Measurements from ENCODE around the gene CSNK2B. TPM values are rescaled to one million over a fixed set of nuclear protein-coding genes. Genes with fewer than 3 reads are reported as not detected.

Gene CSNK2B
- total RNA-seq, 1 experiment from 2014 or later = 219 TPM

- H3K4me3 ChIP-seq (ENCODE audit: low read depth in 2 of 2, low read length in 2 of 2) = no peak overlapping the region
- H3K27ac ChIP-seq (ENCODE audit: low read length) = no peak overlapping the region
- in situ Hi-C loops (cut with HindIII; ENCODE audit: low pct_unique_long_range_greater_than_20kb, low sequenced_read_pairs) (no loop called here), intact Hi-C loops (cut with micrococcal nuclease; ENCODE audit: unreplicated experiment) (no loop called here)
- TF ChIP-seq POLR2AphosphoS5 (IDR thresholded peaks at IDR 0.05; ENCODE audit: low read depth, low read length) (no peak), SIN3A (IDR thresholded peaks at IDR 0.05; ENCODE audit: borderline replicate concordance, insufficient read depth, low read depth, low read length) (no peak), CTCF (IDR thresholded peaks at IDR 0.05) (no peak)
- CTCF ChIA-PET = no interaction called here
- no peak for DNase-seq (ENCODE audit: low read depth, low spot score)
- POLR2A ChIA-PET = no interaction called here
- H3K9me3 ChIP-seq (ENCODE audit: control insufficient read depth, insufficient read depth, low read depth, low read length) = no peaks in the 10 kb centered on the region
- H3K36me3 ChIP-seq (ENCODE audit: control insufficient read depth, insufficient read depth, low read length) = no peaks in the 10 kb centered on the region
- no peaks in the 10 kb centered on the region for H3K27me3 ChIP-seq (ENCODE audit: control insufficient read depth, insufficient read depth, low read length)
- no peak for ATAC-seq
- no peaks in the 10 kb centered on the region for H3K4me1 ChIP-seq (ENCODE audit: control insufficient read depth, insufficient read depth, low read length)
- BruUV-seq (replicated peaks) = no TSS peak
Observed at GRCh38 chr6:31718265-31718664, 52.4 kb downstream of the CSNK2B start.

GRCh38 chr6:31719001-31719400 lies 53.1 kb downstream of the CSNK2B start:
- in situ Hi-C loops (cut with HindIII; ENCODE audit: low pct_unique_long_range_greater_than_20kb, low sequenced_read_pairs) = no loop called here
- no TSS peak for BruUV-seq (replicated peaks)
- no peak for TF ChIP-seq POLR2AphosphoS5 (IDR thresholded peaks at IDR 0.05; ENCODE audit: low read depth, low read length)
- TF ChIP-seq TCF7L2 (IDR thresholded peaks at IDR 0.05; ENCODE audit: low read depth, low read length) = no peak
- no peak for TF ChIP-seq CTCF (IDR thresholded peaks at IDR 0.05)
- no peak for TF ChIP-seq REST (IDR thresholded peaks at IDR 0.05; ENCODE audit: insufficient read depth in 1 of 2, low read depth in 2 of 2, low read length in 1 of 2)
- no peak overlapping the region for H3K27ac ChIP-seq (ENCODE audit: low read length)
- H3K4me3 ChIP-seq (ENCODE audit: low read depth in 2 of 2, low read length in 2 of 2) = no peak overlapping the region
- H3K4me1 ChIP-seq (ENCODE audit: control insufficient read depth, insufficient read depth, low read length) = no peaks in the 10 kb centered on the region
- ChIA-PET CTCF (no interaction called here), POLR2A (interaction anchor here (0.6 kb wide), 1 partner anchor 15 kb away, joined by 3 read pairs; no protein-coding TSS in a partner anchor)
- no peak for ATAC-seq
- intact Hi-C loops (cut with micrococcal nuclease; ENCODE audit: unreplicated experiment) = no loop called here
- no peaks in the 10 kb centered on the region for H3K27me3 ChIP-seq (ENCODE audit: control insufficient read depth, insufficient read depth, low read length)
- no peaks in the 10 kb centered on the region for H3K36me3 ChIP-seq (ENCODE audit: control insufficient read depth, insufficient read depth, low read length)
- DNase-seq (ENCODE audit: low read depth, low spot score) = no peak
- H3K9me3 ChIP-seq (ENCODE audit: control insufficient read depth, insufficient read depth, low read depth, low read length) = no peaks in the 10 kb centered on the region

Small RNAs within 50 kb of the gene (microRNA-seq; reads per million reads assigned to microRNA genes)
- gene MIR4646 (ENCODE audit: unreplicated experiment) = 1.6 reads per million
- gene MIR6832 (ENCODE audit: unreplicated experiment) = 1.3 reads per million

Other genes with a start within 250 kb of the CSNK2B start
- 72.1 TPM for gene MICB, start 167.9 kb upstream of the CSNK2B start, total RNA-seq (2021; ENCODE audit: unreplicated experiment)
- gene MCCD1, start 137.1 kb upstream of the CSNK2B start, total RNA-seq (2021; ENCODE audit: unreplicated experiment) = not detected
- gene DDX39B, start 124.1 kb upstream of the CSNK2B start, total RNA-seq (2021; ENCODE audit: unreplicated experiment) = 401 TPM
- gene ATP6V1G2, start 119.5 kb upstream of the CSNK2B start, total RNA-seq (2021; ENCODE audit: unreplicated experiment) = 0.98 TPM
- gene NFKBIL1, start 118.5 kb upstream of the CSNK2B start, total RNA-seq (2021; ENCODE audit: unreplicated experiment) = 27.9 TPM
- gene LTA, start 93.8 kb upstream of the CSNK2B start, total RNA-seq (2021; ENCODE audit: unreplicated experiment) = 0.72 TPM
- 0.64 TPM for gene TNF, start 90.5 kb upstream of the CSNK2B start, total RNA-seq (2021; ENCODE audit: unreplicated experiment)
- 3.7 TPM for gene LTB, start 83.7 kb upstream of the CSNK2B start, total RNA-seq (2021; ENCODE audit: unreplicated experiment)
- gene LST1, start 79.8 kb upstream of the CSNK2B start, total RNA-seq (2021; ENCODE audit: unreplicated experiment) = not detected
- gene NCR3, start 73.1 kb upstream of the CSNK2B start, total RNA-seq (2021; ENCODE audit: unreplicated experiment) = not detected
- 0.44 TPM for gene AIF1, start 50.8 kb upstream of the CSNK2B start, total RNA-seq (2021; ENCODE audit: unreplicated experiment)
- gene PRRC2A, start 45.4 kb upstream of the CSNK2B start, total RNA-seq (2021; ENCODE audit: unreplicated experiment) = 318 TPM
- 491 TPM for gene BAG6, start 13.4 kb upstream of the CSNK2B start, total RNA-seq (2021; ENCODE audit: unreplicated experiment)
- gene APOM, start 10.2 kb upstream of the CSNK2B start, total RNA-seq (2021; ENCODE audit: unreplicated experiment) = 1.8 TPM
- gene C6orf47, start 5.3 kb upstream of the CSNK2B start, total RNA-seq (2021; ENCODE audit: unreplicated experiment) = 22.4 TPM
- 18.3 TPM for gene GPANK1, start 1.1 kb upstream of the CSNK2B start, total RNA-seq (2021; ENCODE audit: unreplicated experiment)
- gene LY6G5B, start 3.9 kb downstream of the CSNK2B start, total RNA-seq (2021; ENCODE audit: unreplicated experiment) = 21.2 TPM
- 0.62 TPM for gene LY6G5C, start 15.0 kb downstream of the CSNK2B start, total RNA-seq (2021; ENCODE audit: unreplicated experiment)
- gene ABHD16A, start 37.2 kb downstream of the CSNK2B start, total RNA-seq (2021; ENCODE audit: unreplicated experiment) = 47.2 TPM
- gene LY6G6F, start 40.8 kb downstream of the CSNK2B start, total RNA-seq (2021; ENCODE audit: unreplicated experiment) = not detected
- not detected for gene LY6G6D, start 49.3 kb downstream of the CSNK2B start, total RNA-seq (2021; ENCODE audit: unreplicated experiment)
- gene LY6G6C, start 55.7 kb downstream of the CSNK2B start, total RNA-seq (2021; ENCODE audit: unreplicated experiment) = 0.23 TPM
- gene MPIG6B, start 57.3 kb downstream of the CSNK2B start, total RNA-seq (2021; ENCODE audit: unreplicated experiment) = not detected
- gene DDAH2, start 63.2 kb downstream of the CSNK2B start, total RNA-seq (2021; ENCODE audit: unreplicated experiment) = 104 TPM
- 583 TPM for gene CLIC1, start 70.5 kb downstream of the CSNK2B start, total RNA-seq (2021; ENCODE audit: unreplicated experiment)
- 38.1 TPM for gene MSH5, start 73.9 kb downstream of the CSNK2B start, total RNA-seq (2021; ENCODE audit: unreplicated experiment)
- gene SAPCD1, start 96.6 kb downstream of the CSNK2B start, total RNA-seq (2021; ENCODE audit: unreplicated experiment) = 6.3 TPM
- 4.3 TPM for gene VWA7, start 111.2 kb downstream of the CSNK2B start, total RNA-seq (2021; ENCODE audit: unreplicated experiment)
- gene VARS1, start 129.7 kb downstream of the CSNK2B start, total RNA-seq (2021; ENCODE audit: unreplicated experiment) = 229 TPM
- 89.7 TPM for gene LSM2, start 140.9 kb downstream of the CSNK2B start, total RNA-seq (2021; ENCODE audit: unreplicated experiment)
- 2.8 TPM for gene HSPA1L, start 149.2 kb downstream of the CSNK2B start, total RNA-seq (2021; ENCODE audit: unreplicated experiment)
- 169 TPM for gene HSPA1A, start 149.5 kb downstream of the CSNK2B start, total RNA-seq (2021; ENCODE audit: unreplicated experiment)
- 147 TPM for gene HSPA1B, start 161.7 kb downstream of the CSNK2B start, total RNA-seq (2021; ENCODE audit: unreplicated experiment)
- 111 TPM for gene NEU1, start 196.7 kb downstream of the CSNK2B start, total RNA-seq (2021; ENCODE audit: unreplicated experiment)
- gene SLC44A4, start 212.9 kb downstream of the CSNK2B start, total RNA-seq (2021; ENCODE audit: unreplicated experiment) = 2.7 TPM
- gene EHMT2, start 231.6 kb downstream of the CSNK2B start, total RNA-seq (2021; ENCODE audit: unreplicated experiment) = 60.4 TPM
- gene ZBTB12, start 236.0 kb downstream of the CSNK2B start, total RNA-seq (2021; ENCODE audit: unreplicated experiment) = 9.4 TPM

All from Panc1 (cell line).